SKM-1 treated with dmso at 0.1 percent for 144 hours (cell line): ENCODE data around the gene STPG2.
A peak's percentile ranks its signal among the peaks of the same experiment; 100 is the strongest.

ENCODE experiments used
- DNase-seq: peaks from one replicate; lab custom pipeline; 2025; ENCODE audit not compliant: unreplicated experiment; lab: John Stamatoyannopoulos, UW

STPG2 gene

DNA sequence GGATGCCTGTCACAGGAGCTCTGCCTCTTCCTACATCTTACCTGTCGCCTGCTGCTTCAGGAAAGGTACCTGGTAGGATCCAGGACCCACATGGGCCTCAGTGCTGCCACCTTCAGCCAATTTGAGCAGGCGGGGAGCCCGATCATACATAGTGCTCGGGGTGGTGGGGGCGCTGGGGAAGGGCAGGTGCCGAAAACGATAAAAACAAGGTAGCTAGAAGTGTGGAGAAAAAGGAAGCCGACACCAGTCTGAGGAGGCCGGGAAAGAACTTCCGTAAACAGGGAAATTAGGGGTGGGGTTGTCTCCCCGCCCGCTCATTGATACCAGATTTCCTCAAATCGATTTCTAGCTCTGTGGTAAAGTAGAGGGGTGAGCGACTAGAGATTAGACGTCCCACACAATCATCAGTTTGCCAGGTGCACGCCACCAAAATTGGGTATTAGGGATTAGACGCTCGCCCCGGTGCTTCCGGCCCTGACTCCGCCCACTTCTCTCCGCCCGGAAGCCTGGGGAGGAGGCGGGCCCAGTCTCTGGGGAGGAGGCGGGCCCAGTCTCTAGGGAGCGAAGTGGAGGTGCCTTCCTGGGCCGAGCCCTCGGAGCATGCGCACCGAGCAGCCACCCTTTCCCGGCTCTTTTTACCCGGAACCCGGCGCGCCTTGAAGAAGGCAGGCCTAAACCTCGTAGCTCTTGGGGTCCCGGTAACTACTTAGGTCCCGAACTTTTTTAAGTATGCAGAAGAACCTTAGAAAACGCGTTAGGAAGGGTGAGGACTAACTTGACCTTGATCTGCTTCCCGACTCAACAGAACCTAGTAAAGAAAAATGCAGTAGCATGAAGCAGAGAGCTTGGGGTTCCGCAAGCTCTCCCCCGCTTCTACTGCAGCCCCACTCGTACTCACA lies at the start of gene STPG2:
Gene STPG2, minus strand, starts transcription at position 476 of the 899 bp plus-strand sequence.
- peak; percentile 93 for DNase-seq

DNA sequence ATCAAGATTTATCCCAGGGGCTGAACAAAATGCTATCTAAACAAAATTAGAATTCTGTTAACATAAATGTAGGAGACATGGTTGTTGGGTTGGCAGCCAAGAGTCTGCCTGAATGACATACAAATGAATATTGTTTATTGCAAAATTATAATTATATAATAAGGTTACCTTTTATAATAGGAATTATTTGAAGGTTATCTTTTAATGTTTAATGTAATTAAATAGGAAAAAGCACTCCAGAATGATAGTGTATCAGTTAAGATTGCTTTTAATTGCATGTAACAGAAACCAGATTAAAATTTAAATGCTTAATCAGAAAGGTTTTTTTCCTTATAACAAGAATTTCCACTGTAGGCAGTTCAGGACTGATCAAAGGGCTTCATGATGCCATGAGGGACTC lies 42.0 kb upstream of the STPG2 start:
- no peak for DNase-seq

DNA sequence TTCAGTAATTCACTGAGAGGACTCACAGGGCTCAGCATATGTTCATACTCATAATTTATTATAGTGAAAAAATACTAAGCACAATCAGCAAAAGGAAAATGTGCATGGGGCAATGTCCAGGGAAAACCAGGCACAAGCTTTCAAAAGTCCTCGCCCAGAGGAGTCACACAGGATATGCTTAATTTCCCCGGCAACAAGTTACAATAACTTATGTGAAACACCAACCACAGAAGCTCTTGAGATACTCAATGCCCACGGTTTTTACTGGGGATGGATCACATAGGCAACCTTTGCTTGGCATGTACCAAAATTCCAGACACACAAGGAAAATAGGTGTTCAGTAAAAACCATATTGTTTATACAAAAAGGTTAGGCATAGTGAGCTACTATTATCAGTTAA lies 38.5 kb upstream of the STPG2 start:
- no peak for DNase-seq

DNA sequence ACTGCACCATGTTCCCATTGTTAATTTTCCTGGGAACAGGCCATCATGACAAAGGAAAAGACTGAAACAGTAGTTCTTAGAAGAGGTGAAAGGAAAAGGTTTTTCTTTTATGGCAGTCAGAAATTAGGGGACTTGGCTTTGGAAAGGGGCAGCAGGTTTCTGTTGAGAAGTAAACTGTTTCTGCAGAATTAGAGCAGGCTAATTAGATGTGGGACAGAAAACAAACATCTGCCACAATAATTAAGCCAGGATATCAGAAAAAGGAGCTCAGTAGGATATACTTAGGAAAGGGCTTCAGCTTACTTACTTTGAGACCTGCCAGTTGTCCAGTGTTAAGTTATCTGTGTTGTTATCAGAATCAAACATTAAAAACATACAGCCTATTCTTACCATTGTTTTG lies 36.7 kb upstream of the STPG2 start:
- DNase-seq, result no peak

DNA sequence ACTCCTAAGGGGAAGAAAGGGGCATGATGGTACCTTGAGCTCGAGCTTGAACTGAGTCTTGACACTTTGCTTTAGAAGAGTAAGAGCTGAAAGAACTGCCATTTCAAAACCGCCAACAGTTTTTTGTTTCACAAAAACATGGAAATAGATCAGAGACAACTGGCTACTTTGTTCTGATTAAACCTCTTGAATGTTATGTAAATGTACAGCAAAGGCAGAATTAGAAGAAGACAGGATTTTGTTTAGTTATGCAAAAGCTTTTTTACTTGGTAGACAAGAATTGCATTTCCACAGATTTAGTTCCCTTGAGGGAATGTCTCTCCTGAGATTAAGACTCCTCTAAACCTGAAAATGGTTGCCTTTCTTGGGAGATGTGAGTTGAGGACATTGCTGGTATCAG lies 33.3 kb upstream of the STPG2 start:
- no peak for DNase-seq

DNA sequence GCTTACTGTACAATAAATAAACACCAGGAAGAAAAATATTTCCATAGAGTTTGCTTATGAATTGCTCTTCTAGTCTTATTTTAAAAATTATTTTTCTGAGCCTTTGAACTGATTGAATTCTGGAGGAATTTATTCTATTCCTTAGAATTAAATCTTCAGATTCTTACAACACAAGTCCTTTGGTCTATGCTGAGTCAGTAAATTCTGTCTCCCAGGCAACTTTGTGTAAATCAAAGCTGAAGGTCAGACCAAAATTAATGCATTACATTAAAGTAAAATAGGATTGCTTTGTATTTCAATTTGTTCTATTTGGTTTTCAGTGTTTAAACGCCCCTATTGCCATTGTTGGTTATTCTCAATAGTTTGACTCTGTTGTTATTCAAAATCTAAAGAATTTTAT lies 26.8 kb upstream of the STPG2 start:
- no peak for DNase-seq

DNA sequence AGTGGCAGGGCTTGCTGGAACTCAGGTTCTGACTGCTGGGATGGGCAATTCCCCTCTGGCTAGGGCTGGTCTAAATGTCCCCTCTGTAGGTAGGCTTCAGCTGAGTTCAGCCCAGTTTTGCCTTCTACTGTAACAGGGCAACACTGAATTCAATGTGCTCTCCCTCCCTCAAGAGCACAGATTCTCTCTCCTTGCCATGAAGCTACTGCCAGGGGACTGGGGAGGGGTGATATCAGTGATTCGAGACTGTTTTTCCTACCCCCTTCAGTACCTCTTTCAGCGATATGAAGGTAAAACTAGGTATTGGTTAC lies 23.4 kb upstream of the STPG2 start:
- DNase-seq, result no peak

DNA sequence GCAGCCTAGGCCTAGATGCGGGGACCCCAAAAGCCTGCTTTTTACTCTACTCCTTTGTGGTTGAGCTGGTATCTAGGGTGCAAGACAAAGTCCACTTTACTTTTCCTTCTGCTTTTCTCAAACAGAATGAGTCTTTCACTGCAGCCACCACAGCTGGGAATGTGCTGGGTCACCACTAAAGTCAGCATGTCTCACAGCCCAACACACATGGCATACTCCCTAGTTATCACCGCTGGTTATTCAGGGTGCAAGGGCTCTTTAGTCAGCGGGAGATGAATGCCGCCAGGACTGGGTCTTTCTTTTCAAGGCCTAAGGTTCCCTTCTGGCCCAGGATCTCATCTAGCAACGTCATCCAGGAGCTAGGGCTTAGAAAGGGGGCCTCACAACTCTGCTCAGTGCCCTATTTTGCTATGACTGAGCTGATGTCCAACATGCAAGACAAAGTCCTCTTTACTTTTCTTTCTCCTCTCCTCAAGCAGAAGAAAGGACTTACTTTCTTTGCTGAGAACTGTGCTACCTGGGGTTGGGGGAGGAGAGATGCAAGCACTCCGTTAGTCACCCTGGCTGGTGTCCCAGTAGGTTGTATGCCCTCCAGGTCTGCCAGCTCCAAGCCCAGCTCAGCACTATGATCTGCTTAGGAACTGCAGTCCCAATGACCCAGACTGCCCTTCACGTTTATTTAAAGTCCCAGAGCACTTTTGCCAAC lies 22.9 kb upstream of the STPG2 start:
- DNase-seq, result no peak

DNA sequence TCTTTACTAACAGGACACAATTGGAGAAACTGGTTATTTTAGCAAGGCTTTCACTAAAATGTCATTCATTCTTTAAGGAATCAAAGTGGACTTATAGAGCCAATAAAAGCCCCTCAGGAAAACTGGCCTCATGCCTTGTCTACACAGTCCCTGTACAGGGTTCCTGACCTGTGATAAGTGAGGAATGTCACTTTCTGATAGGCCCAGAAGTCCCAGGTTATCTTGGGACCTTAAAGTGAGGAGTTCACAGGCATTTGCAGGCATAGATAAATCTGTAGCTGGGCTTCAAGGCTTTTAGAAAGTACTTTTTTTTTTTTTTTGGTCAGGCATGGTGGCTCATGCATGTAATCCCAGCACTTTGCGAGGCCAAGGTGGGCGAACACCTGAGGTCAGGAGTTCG lies 19.4 kb upstream of the STPG2 start:
- no peak for DNase-seq

DNA sequence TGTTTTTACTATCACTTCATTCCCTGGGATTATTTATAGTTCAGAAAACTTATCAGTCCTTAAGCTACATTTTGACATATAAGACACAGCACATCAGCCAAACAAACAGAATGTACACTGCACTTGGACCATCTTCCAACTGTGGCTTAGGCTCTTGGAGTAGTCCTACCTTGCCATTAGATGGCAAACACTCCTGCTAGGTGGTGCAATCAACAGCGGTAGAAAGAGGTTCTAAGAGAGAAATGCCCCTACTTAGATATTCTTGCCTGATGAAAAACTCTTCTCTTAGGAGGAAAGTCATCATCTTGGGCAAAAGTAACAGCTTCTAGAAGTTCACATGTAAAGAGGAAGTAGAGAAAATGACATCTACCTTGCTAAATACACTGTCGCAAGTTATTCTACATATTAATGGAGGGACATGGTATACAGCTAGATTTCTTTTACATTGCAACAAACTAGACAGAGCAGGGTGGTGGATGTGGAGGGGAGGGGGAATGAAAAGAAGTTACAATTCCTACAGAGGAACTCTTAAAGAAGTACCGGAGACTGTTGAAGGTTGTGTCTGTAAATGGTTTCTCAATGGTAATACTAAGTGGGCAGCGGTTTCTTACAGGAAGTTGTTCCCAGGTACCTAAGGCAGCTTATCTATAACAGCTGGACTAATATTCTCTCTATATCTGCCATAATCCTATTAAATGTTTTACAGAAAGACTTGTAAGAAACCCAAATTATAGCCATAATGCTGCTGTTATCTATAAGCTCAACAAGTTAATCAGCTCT lies 8.1 kb upstream of the STPG2 start:
- peak; percentile 59 for DNase-seq

DNA sequence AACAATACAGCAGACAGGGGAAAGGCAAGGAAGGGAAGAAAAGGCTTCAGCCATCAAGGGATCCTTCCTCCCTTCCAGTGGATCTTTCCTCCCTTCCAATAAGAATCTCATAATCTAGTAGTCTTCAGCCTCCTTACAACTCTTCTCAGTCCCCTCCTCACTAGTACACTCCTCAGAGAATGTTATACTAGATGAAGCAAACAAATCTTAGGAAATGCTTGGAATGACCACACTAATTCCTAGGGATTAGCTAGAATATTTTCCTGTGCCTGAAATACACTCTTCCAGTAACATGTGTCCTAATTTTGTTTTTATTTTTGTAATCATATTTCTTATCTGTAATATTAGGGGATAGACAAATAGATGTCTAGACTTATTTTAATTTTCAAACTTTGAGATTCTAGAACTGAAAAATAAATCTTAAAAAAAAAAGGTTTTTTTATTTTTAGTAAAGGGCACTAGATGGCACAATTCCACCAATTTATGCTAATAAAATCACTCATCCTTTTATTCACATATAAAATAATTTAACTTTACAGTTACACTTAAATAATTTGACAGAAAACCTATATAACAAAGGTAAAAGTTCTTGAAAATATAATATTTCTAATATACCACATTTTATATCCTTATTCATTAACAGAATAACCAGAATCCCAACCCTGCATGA lies 7.0 kb upstream of the STPG2 start:
- no peak for DNase-seq

DNA sequence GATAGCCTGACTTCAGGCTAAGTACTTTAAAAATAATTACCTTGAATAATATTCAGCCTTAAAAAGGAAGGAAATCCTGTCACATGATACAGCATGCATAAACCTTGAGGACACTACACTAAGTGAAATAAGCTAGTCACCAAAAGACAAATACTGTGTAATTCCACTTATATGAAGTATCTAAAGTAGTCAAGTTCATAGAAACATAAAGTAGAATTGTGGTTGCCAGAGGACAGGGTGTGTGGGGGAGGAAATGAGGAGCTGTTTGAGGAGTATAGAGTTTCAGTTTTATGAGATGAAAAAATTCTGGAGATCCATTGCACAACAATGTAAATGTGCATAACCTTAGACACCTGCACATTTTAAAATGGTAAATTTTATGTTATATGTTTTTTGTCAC lies 5.6 kb upstream of the STPG2 start:
- no peak for DNase-seq

DNA sequence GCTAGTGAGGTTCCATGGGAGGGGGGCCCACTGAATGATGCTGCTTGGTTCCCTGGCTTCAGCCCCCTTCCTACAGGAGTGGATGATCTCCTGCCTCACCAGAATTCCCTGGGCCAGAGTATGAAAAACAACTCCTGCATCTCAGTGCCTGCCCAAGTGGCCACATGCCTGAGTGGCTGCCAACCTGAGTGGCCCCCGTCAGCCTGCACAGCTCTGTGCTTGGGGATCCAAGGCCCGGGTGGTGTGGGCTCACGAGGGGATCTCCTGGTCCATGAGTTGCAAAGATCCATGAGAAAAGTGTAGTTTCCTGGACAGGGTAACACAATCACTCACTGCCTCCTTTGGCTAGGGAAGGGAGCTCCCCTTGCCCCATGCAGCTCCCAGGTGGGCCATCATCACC lies 17.1 kb downstream of the STPG2 start:
- DNase-seq, result no peak

DNA sequence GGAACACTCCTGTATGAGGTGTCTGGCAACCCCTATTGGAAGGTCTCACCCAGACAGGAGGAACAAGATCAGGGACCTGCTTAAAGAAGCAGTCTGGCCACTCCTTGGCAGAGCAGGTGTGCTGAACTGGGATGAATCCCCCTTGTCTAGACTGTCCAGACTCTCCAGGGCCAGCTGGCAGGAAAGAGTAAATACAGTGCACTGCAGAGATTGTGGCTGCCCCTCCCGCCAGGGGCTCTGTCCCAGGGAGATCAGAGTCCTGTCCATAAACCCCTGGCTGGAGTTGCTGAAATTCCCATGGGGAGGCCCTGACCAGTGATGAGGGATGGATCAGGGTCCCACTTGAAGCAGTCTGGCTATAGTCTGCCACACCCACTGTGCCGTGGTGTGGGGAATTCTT lies 17.7 kb downstream of the STPG2 start:
- no peak for DNase-seq

DNA sequence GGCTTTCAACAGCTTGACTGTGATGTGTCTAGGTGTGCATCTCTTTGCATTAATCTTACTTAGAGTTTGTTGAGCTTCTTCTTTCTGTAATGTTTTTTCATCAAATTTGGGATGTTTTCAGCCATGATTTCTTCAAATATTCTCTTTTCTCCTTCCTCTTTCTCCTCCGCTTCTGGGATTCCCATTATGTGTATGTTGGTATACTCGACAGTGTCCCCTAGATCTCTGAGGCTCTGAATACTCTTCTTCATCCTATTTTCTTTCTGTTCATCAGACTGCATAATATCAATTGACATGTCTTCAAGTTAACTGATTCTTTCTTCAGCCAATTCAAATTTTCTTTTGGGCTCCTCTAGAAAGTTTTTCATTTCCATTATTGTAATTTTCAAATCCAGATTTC lies 25.9 kb downstream of the STPG2 start:
- no peak for DNase-seq

DNA sequence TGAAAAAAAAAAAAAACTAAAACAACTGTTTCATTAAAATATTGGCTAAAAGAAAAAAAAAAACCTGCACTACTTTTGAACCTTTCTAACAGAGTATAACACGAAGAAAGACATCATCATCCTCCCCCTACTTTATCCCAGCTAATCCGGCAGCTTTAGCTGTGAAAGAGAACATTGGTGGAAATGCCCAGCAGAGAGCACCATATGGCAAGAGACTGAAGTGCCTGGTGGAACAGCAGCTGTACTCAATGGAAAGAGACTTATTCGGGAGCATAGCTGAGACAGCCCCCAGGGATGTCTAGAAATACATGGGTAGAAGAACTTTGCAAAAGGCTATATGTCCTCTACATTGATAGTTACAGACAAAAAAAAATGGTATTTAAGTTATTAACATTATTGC lies 30.3 kb downstream of the STPG2 start:
- DNase-seq, result no peak

DNA sequence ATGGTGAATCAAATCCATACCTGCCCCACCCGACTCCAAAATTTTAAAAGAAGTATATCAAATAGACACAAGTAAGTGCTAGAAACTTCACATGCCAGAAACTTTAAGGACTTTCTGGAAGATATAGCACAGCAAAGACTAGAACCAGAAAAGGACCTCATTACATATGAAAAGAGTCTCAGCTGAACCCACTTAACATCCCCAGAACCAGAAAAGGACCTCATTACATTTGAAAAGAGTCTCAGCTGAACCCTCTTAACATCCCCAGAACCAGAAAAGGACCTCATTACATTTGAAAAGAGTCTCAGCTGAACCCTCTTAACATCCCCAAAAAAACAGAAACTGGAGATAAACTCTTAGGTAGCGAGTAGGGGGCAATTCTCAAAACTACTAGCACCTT lies 32.3 kb downstream of the STPG2 start:
- no peak for DNase-seq

DNA sequence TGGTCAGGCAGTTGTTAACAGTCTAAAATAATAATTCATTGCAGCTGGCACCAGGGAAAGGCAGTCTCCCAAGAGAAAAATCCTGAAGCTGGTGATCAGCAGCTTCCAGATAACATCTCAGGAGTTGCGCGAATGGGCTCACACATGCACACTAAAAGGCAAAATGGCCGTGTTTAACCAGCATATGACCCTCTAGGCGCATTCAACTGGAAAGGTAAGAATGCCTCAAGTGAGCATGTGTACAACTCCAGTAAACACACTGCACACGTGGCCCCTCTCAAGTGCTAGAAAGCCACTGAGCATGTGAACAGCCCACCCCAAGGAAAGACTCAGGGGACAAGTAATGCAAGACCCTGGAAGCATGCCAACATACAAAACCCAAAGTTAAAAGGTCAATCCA lies 33.1 kb downstream of the STPG2 start:
- no peak for DNase-seq

DNA sequence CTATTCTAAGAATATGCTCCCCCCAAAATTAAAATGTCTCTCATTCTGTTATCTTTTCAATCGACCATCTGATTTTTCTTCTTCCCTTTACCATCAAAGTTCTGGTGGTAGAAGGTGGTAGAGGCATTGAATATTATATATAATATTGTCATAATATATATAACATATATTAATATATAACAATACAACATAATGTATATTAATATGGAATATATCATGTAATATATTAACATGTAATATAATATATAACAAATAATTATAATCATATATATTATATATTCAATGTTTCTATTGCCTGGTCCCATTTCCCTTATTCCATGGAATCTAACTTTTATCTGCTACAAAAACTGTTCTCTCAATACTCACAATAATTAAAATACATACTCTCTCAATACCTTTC lies 40.6 kb downstream of the STPG2 start:
- no peak for DNase-seq

DNA sequence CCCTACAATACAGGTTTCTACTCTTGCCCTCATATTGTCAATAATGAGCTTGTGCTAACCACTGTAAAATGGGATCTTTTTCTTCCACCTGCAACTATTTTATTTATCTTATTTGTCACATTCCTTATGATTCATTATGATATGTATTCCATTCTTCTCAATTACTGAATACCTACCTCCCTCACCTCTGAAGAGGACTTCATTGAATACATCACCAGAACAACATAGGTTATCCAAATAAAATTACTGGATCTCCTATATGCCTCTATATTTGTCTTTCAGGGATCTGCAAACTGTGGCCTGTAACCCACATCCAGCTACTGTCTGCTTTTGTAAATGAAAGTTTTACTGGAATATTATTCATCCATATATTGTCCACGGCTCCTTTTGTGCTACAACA lies 41.3 kb downstream of the STPG2 start:
- no peak for DNase-seq

DNA sequence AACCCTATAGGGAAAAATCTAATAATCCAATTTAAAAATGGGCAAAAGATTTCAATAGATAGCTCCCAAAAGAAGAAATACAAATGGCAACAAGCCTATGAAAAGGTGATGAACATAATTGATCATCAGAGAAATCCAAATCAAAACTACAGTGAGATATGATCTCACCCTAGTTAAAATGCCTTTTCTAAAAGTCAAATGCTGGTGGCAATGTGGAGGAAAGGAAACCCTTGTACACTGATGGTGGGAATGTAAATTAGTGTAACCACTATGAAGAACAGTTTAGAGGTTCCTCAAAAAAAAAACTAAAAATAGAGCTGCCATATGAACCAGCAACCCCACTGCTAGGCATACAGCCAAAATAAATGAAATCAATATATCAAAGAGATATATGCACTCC lies 44.5 kb downstream of the STPG2 start:
- no peak for DNase-seq
